Activated gamma-delta T cell treated with Interleukin-2 at 50 U/mL for 16 hours (primary cell): ENCODE data around the gene GNG3.
"Not testable (repeated sequence)": the region's sequence is repeated elsewhere in the genome, so short reads cannot be mapped to it uniquely, and the experiment has no call there.

Source experiments
- DNase-seq: peaks from one replicate; pipeline ENCODE4 v3.0.0-alpha.2; 2020

Gene GNG3

DNA sequence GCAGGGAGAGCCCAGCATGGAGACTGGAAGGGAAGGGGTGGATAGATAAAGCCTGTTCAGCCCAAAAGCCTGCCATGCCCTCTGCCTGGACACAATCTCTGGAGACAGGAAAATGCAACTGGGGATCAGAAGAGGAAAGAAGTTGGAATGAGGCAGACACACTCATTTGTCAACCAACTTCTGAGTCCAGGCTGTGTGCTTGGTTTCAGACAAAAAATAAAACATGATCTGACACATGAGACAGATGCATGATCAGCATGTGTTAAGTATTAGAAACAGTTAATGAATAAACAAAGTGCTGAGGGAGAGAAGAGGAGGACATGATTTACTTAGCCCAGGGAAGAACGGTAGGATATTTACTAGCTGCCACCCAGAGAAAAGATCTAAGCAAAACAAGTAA is 19.0 kb upstream of the GNG3 start:
- DNase-seq = no peak

DNA sequence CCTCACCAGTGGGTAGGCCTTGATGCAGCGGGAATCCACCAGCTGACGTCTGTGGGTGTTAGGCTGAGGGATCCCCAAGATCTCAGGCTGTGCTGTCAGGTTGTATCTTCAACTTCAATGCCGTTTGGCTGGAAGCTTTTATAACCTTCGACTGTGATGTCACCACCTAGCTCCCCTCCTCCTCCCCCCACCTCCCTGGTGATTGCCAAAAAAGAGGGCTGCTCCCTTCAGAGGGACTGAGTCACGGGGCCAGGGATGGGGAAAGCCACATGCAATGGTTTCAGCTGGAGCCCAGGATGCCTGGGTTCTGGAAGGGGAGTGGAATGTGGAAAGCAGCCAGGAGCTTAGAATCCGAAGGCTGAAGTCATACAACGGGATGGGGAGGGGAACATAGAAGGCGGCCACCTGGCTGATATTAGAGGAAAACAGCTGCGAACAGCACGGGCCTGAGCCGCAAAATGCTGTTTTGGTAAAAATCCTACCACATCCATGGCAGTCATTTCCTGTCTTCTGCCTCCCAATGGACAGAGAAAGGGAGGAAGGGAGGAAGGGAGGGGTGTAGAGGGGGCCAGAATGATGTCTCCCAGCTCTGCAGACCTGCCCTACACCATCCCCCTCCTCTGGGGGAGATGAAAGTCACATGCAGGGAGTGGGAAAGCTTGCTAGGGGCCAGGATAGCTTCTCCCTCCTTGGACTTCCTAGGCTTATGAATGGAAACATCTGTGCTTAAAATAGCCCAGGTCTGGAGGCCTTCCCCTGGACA is 17.9 kb upstream of the GNG3 start, which contains the start of gene LRRN4CL:
Gene LRRN4CL, minus strand, starts transcription at position 110 of the 763 bp plus-strand sequence. CDS start 1,022 bp downstream, outside the sequence.
- DNase-seq = no peak

DNA sequence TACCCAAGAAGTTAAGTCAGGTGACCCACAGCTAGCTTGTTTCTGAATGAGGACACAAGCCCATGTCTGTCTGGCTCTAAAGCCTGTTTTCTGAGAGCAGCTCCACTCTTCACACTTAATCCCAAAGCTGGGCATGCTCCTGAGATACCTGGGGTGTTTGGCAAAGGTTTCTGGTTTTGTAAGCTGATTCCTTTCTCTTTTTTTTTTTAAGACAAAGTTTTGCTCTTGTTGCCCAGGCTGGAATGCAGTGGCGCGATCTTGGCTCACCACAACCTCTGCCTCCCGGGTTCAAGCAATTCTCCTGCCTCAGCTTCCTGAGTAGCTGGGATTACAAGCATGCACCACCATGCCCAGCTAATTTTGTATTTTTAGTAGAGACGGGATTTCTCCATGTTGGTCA is 13.9 kb upstream of the GNG3 start:
- not testable (repeated sequence) for DNase-seq

DNA sequence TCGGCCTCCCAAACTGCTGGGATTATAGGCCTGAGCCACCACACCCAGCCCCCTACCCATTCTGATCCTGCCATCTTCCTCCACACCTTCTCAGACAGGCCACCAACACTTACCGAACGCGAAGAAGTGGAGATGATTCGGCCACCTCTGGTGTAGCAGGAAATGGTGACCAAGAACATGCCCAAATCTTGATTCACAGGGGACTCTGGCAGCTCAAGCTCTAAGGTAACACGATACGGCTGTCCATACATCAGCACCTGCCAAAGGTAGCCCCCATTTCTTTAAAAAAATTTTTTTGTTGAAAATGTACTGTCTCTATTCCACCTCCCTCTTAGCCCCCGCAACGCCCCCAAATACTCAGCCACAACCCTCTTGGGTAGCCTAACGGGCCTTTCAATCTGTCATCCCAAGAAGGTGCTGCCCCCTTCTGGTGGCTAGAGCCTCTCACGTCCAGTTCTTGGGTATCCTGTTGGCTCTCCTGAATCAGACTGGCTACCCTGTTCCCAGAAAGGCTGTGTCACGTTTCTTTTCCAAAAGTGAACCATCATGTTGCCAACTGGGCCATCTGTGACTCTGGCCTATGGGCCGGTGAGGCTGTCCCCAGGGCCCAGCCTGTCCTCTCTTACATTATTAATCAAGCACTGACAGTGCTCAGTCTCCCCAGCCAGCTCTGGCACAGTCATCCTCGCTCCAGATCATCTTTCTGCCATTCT is 12.9 kb upstream of the GNG3 start:
- DNase-seq = peak; percentile 79

DNA sequence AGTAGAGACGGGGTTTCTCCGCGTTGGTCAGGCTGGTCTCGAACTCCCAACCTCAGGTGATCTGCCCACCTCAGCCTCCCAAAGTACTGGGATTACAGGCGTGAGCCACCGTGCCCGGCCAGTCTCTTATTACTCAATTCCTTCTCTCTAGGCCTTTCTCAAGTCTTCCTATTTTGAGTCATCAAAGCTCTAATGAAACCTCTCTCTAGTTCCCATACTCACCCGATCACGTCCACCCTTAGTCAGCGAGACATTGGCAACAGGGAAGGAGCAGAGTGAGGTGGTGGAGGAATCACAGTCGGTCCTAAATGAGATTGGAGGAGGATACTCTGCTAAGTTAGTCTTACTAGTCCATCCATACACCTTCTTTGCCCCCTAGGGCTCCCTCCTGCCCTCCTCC is 5.2 kb upstream of the GNG3 start:
- no peak for DNase-seq

DNA sequence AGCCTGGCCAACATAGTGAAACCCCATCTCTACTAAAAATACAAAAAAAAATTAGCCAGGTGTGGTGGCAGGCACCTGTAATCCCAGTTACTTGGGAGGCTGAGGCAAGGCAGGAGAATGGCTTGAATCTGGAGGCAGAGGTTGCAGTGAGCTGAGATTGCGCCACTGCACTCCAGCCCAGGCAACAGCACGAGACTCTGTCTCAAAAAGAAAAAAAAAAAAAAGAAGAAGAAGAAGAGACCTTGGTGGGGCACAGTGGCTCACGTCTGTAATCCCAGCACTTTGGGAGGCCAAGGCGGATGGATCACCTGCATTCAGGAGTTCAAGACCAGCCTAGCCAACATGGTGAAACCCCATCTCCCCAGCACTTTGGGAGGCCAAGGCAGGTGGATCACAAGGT is 3.6 kb upstream of the GNG3 start:
- not testable (repeated sequence) for DNase-seq

DNA sequence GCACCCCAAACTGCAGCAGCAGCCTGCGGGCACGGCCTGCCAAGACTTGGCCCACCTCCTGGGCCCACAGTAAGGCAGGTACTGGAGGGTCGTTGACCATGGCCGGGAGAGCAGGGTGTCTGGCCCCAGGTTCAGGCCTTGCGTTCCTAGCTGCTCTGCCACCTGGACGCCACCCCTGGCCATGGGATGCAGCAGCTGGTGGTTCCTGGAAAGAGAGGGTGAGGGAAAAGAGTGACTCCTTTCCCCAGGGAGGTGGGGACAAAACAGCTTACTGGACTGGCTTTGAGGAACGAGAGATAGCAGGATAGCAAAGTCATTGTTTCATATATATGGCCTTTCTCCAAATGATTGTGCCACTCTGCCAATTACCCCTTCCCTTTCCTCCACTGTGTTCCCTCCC is 2.1 kb upstream of the GNG3 start:
- no peak for DNase-seq

DNA sequence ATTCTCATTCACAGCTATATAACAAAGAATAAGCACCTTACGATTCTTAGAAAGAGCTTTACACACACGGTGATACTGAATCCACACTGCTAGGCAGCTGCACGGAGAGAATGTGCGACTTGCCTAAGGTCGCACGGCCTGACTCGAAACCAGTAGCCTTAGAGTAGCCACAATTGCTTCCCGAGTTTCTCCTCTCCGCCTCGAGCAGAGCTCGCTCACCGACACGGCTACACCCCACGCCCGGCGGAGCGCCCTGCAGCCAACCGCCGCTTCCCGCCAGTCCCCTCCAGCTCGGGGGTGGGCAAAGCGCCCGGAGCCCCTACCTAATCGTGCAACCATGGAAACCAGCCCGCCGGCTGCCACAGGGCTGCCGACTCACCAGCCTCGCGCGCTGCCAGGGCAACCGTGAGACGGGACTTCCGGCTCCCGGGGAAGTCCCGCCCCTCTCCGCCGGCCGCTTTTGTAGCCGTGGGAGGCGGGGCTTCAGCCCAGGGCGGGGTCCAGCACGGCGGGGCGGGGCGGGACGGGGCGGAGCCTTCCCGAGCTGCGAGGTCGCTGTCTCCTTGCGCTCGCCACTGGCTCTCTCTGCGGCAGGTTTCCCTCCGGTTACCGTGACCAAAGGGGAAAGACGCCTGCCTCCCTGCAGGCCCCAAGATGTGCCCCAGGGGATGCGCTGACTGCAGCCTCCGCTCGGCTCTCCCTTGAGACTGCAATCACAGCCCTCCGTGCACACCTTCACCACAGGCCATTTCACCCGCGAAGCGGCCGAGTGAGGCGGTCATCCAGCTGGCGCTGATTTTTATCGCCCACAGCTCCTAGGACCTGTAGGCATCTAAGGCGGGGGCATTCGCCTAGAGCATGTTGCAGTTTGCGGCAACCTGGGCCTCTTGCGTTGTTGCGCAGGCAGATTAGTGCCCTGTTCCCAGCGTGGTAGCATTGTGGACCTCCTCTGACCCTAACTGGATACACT is 1.3 kb upstream of the GNG3 start:
- DNase-seq = peak; percentile 95

DNA sequence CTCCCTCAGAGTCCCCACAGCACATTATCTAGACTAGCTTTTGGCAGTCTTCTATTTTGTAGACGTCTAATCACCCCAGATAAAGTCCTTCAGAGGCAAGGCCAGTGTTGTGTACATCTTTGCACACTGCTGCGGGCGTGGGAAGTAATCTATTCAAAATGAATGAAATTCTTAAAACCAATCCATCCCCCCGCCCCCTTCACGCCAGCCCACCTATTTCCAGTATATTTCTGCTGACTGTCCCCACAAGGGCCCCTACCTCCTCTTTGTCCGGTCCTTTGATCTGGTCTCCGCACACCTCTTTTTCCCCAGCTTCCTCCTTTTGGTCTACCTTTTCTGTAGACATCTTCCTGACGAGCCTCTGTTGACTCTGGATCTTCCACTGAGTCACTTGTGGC is 627 bp upstream of the GNG3 start:
- no peak for DNase-seq

DNA sequence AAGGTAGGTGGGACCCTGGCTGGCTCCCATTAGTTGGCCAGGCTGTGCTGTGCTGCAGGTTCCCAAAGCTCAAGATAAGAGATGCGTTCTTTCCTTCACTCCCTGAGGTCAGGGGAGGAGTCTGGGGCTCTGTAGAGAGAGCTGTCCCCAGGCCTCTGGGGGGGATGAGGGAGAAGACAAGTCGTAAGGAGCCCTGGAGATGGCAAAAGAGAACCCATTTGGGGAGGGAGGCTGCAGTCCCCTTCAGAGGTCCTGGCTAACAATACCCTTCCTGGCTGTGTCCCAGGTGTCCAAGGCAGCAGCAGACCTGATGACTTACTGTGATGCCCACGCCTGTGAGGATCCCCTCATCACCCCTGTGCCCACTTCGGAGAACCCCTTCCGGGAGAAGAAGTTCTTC is 916 bp downstream of the GNG3 start:
- DNase-seq = no peak

DNA sequence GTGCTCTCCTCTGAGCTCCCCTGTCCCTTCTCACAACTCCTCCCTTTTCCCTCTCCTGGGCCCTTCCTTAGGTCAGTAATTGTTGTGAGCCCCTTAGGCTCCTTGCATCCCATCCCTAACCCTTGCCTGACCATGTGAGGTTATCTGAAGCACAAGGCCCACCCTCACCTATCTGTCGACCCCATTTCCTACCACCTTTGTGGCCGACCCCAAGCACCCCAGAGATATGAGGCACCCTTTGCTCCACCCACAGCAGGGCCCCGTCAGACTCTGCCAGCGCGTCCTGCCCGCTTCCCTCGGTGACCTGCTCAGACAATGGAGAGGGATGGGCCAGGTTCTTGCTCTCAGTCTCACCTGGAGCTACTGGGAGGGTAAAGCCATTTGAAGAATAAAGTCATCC is 1.3 kb downstream of the GNG3 start:
- peak; percentile 49 for DNase-seq

DNA sequence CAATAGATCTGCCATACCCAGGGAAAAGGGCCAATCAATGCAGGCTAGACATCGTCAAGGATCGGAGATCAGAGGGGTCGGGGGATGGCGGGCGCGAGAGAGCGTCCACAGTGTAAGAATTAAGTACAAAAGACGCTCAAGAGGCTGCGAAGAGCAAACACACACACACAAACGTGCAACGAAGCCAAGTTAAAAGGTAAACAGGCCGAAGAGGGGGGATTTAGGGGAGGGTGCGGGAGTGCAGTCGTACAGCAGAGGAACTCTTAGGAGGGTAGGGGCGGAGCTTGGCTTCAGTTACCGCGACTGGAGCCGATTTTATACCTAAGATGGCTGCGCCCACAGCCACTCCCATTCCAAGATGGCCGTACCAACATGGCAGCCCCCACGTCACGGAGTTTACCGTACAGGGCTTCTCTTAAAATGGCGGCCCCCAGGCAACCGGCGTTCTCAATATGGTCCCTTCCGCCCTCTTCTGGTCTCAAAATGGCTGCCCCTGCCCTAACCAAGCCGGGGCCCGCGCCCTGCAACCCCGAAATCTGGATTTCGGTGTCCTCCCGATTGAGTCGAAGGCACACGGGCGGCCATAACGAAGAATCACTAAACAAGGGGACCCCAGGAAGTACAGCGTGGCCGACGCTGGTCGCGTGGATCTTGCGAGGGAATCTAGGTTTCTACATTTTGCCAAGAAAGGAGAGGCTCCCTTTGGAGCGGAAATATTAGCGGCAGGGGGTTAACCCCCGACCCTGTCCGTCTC is 1.9 kb downstream of the GNG3 start:
- DNase-seq = peak; percentile 96

DNA sequence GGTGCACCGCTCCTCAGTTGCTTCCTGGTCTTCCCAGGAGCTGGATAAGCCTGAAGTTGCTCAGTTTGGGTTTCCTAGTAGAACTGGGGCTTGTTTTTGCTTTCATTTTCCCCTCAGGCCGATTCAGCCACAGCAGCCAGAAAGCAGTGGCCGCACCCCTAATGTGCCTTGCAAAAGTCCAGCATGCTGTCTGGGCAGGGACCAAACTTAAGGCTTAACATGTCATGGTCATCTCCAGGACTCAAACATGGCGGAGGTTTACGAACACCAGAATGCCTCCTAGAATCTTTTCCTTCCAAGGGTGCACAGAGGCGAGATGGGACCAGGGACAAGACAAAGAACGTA is 2.5 kb downstream of the GNG3 start:
- DNase-seq = peak; percentile 19

DNA sequence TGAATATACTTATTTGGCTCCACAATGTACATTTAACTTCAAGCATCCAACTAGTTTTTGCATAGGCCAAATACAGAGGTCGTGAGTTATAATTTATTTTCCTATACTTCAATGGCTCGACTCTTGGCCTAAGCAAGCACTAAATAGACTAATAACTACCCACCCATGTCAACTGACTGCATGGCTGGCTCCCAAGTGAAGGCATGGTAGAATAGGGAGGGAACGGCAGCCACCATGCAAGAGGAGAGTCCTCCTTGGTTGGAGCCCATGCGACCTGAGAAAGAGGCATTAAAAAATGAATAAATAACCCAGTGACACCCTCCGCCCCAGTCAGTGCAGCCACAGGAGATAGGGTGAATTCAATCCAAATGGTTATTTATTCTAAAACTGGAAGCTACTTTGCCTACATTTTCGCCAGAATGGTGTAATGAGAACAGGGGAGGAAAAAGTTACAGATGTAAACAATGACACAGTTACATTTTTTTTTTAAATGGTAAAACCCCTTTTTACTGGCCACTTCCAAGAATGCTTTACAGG is 4.9 kb downstream of the GNG3 start:
- DNase-seq = no peak

DNA sequence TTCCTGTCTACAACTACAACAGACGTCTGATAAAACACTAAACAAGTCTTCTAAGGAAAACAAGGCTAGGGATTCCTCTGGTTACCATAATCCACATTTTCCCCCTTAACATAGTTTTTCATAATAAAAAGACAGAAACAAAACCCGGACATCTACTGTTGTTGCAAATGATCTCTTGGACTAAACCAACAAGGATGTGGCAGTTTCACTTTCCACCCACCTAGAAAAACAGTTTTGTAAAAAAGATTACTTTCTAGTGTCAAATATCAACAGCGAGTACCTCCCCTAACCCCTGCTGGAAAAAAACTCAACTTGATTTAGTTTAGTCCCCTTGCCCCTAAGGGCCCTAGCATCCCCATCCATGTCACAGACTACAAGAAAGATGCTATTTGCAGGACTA is 5.4 kb downstream of the GNG3 start:
- DNase-seq = no peak

DNA sequence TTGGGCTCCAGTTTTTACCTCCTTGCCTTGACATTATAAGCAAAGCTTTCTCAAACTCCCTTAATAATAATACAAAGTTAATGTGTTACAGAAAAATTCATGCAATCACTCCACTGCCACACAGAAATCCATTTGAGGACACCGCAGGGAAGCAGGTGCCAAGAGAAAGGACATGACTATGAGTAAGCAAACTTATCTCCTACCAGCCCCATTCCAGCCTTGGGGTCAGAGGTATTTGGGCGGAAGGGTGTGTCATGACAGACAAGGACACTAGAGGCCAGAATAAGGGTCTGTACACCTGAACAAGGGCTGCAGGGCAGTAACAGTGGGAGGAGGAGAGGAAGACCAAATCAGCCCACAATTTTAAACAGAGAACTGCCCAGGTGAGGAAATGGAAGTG is 5.9 kb downstream of the GNG3 start:
- no peak for DNase-seq

DNA sequence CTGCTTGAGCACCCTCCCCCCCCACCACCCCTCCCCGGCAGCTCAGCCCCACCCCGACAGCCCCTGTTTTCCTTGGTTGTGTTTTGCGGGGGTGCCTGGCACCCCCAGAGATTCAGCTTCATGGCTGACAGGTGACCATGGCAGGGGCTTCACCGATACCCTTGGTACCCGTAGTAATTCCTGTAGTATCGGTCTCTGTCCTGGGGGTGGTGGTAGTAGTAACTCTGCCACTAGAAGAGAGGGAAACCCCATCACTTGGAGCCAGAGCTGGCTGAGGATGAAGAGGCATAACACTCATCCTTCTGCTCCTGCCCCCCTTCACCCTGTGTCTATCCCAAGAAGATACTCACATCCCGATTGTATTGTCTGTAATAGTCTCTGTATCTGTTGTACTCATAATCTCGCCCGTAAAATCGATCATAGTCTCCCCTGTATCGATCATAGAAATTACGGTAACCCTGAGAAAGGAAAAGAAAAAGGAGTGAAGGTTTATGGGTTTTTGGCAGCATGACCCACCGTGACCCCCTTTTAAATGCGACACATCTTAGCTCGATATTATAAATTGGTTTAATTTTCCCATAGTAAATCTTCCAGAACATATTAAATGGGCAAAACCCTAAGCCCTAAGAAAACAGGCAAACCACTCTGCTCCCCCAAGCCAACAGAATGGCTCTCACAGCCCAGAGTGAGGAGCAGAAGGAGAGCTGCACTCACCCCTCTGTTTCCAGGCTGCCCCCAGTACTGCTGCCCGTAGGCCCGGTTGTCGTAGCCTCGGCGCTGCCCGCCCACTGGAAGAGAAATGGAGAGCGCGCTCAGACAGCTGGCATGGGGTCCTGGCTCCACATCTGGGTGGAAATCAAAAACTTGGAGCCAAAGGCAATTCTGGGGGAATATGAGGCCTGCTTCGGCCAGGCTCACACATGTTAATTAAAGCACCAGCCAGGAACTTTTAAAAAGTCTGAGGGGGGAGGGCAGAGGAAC is 8.0 kb downstream of the GNG3 start:
- DNase-seq = no peak

DNA sequence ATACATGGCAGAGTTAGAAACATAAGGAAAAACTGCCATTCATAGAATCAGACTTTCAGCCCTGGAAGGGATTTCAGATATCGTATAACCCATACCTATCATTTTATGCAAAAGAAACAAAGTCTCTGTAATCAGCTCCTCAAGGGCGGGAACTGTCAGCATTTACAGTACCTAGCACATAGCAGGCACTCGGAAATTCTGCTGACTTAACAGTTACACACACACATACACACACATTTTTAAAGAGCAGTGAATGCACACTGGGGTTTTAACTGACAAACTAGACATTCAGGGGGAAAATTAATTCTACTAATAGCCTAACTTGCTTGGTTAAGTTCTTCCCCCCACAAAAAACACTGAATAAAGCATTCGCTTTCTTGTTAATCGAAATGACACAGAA is 8.7 kb downstream of the GNG3 start:
- no peak for DNase-seq

DNA sequence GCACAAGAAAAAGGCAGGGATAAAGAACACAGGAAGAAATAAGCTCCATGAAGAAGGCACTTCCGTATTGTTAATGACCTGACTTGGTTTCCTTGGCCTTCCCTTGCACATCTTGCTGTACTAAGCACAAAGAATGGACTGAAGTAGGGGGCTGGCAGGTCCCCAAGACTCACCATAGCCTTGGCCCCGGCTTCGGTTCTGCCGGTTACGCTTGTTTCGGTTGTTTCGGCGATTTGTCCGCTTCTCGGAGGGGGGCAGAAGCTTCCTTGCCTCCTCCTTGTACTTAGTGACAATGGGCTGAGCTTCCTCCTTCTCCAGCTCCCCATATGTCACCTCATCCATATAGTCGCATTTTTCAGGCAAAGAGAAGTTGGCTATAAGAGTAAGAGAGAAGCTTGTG is 9.3 kb downstream of the GNG3 start:
- DNase-seq = no peak

DNA sequence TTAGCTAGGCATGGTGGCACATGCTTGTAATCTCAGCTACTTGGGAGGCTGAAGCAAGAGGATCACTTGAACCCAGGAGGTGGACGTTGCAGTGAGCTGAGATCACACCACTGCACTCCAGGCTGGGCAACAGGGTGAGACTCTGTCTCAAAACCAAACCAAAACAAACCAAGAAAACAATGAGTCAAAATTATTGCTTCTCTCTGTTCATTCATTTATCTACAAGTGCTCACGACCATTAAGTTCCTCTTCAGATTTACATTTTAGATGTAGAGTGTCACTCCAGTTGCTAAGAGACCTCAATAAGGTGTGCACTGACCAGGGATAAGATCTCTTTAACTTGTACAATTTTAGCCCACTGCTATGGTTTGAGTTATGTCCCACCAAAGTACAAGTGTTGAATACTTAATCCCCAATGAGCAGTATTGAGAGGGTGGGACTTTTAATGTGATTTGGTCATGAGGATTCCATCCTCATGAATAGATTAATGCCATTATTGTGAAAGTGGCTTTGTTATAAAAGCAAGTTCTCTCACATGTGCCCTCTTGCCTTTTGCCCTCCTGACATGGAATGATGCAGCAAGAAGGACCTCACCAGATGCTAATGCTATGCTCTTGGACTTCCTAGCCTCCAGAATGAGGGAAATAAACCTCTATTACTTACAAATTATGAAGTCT is 12.0 kb downstream of the GNG3 start:
- no peak for DNase-seq

DNA sequence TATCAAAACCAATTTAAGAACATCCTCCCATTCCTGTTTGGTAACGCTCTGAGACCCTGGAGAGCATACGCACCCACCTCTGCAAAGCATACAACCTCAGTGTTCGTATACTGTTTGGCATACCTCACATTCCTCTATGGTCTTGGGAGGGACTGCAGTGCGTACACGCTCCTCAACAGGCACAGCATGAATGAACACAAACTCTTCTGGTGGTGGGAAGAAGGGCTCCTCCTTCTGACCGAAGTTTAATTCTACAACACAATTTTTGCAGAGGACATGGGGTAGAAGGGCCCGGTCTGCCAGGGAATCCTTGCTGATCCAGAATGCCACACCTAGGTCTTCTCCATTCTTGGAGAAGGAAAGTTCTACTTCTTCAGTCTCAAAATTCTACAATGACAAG is 14.5 kb downstream of the GNG3 start:
- DNase-seq = no peak
